HUDEP-2 (cell line): ENCODE measurements around the gene SMG7.
A peak's percentile ranks its signal among the peaks of the same experiment; 100 is the strongest.

Source experiments
- DNase-seq, 76 experiments: peaks; one replicate each; lab custom pipeline; 2025; ENCODE audit not compliant: unreplicated experiment in 76 of 76; lab: John Stamatoyannopoulos, UW

SMG7 gene

GRCh38 chr1:183559061-183559460 lies 86.8 kb downstream of the SMG7 start:
- DNase-seq = no peak

- DNase-seq = no peak
These were observed 90.4 kb downstream of the SMG7 start for GRCh38 chr1:183562701-183563100.

- DNase-seq = no peak
These were observed 93.0 kb downstream of the SMG7 start for GRCh38 chr1:183565261-183565660.

GRCh38 chr1:183566026-183566425 lies 93.7 kb downstream of the SMG7 start:
- no peak for DNase-seq

GRCh38 chr1:183567584-183567983 lies 95.3 kb downstream of the SMG7 start:
- peak in 72 of 76 experiments; percentile 13 to 85 (median 59) for DNase-seq

- DNase-seq = no peak
These were observed 96.1 kb downstream of the SMG7 start for GRCh38 chr1:183568176-183569021.

- no peak for DNase-seq
These were observed 96.8 kb downstream of the SMG7 start for GRCh38 chr1:183569141-183569540.

- no peak for DNase-seq
These were observed 97.5 kb downstream of the SMG7 start for GRCh38 chr1:183569801-183570200.

GRCh38 chr1:183570451-183570850 lies 98.2 kb downstream of the SMG7 start:
- no peak for DNase-seq

- no peak for DNase-seq
These were observed 99.5 kb downstream of the SMG7 start for GRCh38 chr1:183571678-183572268.

- no peak for DNase-seq
These were observed 100.4 kb downstream of the SMG7 start for GRCh38 chr1:183572721-183573120.

- DNase-seq = no peak
These were observed 103.3 kb downstream of the SMG7 start for GRCh38 chr1:183575606-183576005.

- no peak for DNase-seq
These were observed 104.2 kb downstream of the SMG7 start for GRCh38 chr1:183576537-183576936.

GRCh38 chr1:183577897-183578465 lies 105.7 kb downstream of the SMG7 start:
- DNase-seq = no peak

GRCh38 chr1:183578856-183579255 lies 106.6 kb downstream of the SMG7 start:
- no peak for DNase-seq

- peak in 1 of 76 experiments; percentile 8 for DNase-seq
These were observed 108.0 kb downstream of the SMG7 start for GRCh38 chr1:183580281-183580682.

GRCh38 chr1:183582021-183582713 lies 109.9 kb downstream of the SMG7 start:
- no peak for DNase-seq

GRCh38 chr1:183583466-183583865 lies 111.2 kb downstream of the SMG7 start:
- DNase-seq = no peak

- DNase-seq = no peak
These were observed 111.8 kb downstream of the SMG7 start for GRCh38 chr1:183584147-183584546.

- peak in 1 of 76 experiments; percentile 5 for DNase-seq
These were observed 112.7 kb downstream of the SMG7 start for GRCh38 chr1:183585038-183585437.

- DNase-seq = no peak
These were observed 114.2 kb downstream of the SMG7 start for GRCh38 chr1:183586455-183586854.
